Suprapubic skin (tissue), 4 donors: ENCODE results near the gene SPRTN. TPM values are rescaled to one million over a fixed set of nuclear protein-coding genes. Genes with fewer than 3 reads are reported as not detected.

Experiments
- DNase-seq, 2 donors: peaks; one replicate each; pipeline ENCODE4 v3.0.0-alpha.2; 2019; ENCODE audit warnings: low spot score in 2 of 2
- H3K27ac ChIP-seq: fragments of 200-600 bp; sonication (generic); one replicate; pipeline ENCODE4 v1.5.1; 2019
- H3K27me3 ChIP-seq: fragments of 200-600 bp; sonication (generic); one replicate; pipeline ENCODE4 v1.5.1; 2019
- H3K36me3 ChIP-seq: fragments of 200-600 bp; sonication (generic); one replicate; pipeline ENCODE4 v1.5.1; 2019
- H3K4me1 ChIP-seq: fragments of 200-600 bp; sonication (generic); one replicate; pipeline ENCODE4 v1.5.1; 2019
- H3K4me3 ChIP-seq: fragments of 200-600 bp; sonication (generic); one replicate; pipeline ENCODE4 v1.5.1; 2019; ENCODE audit warnings: mild to moderate bottlenecking
- H3K9me3 ChIP-seq: fragments of 200-600 bp; sonication (generic); one replicate; pipeline ENCODE4 v1.5.1; 2019
- CTCF ChIP-seq, 2 donors: fragments of 200-600 bp in 1 of 2; fragments of 450-650 bp in 1 of 2; sonication (generic) in 1 of 2; IDR thresholded peaks; one replicate each; pipeline ENCODE4 v1.5.1; 2016 to 2019; ENCODE audit warnings: antibody characterized with exemption in 2 of 2, mild to moderate bottlenecking in 1 of 2, moderate library complexity in 1 of 2
- EP300 ChIP-seq: sonication (generic); formaldehyde crosslinking; IDR thresholded peaks from one replicate; pipeline ENCODE4 v1.6.1; 2017; ENCODE audit warnings: antibody characterized with exemption
- POLR2A ChIP-seq, 2 donors: fragments of 450-650 bp; IDR thresholded peaks; one replicate each; pipeline ENCODE4 v1.6.1; 2017; ENCODE audit warnings: antibody characterized with exemption in 2 of 2, mild to moderate bottlenecking in 2 of 2, moderate library complexity in 2 of 2
- POLR2AphosphoS5 ChIP-seq, 3 donors: sonication (generic); formaldehyde crosslinking; IDR thresholded peaks; one replicate each; pipeline ENCODE4 v1.6.1; 2017; ENCODE audit warnings: antibody characterized with exemption in 3 of 3
- WGBS: methylation state at CpG from one replicate; pipeline ENCODE4 v1.1.5; 2018; 5-methylcytosine and 5-hydroxymethylcytosine counted together
- total RNA-seq, 4 donors: library from RNA; depleted of rRNA; stranded (reverse); fragments of >200 nt; gene quantifications; one replicate each; pipeline ENCODE4 v1.1.0, GENCODE V29; 2016

Gene SPRTN
- total RNA-seq, 4 donors from 2014 or later, result 18.6 to 28.4 (median 22.8) TPM

GRCh38 chr1:231381729-231382128 lies 43.6 kb downstream of the SPRTN start:
- Histone ChIP-seq H3K4me3 (no peak overlapping the region), H3K27me3 (no peaks in the 10 kb centered on the region), H3K9me3 (no peaks in the 10 kb centered on the region), H3K27ac (no peak overlapping the region), H3K4me1 (peaks cover 50% of the 10 kb centered on the region), H3K36me3 (no peaks in the 10 kb centered on the region)
- no peak for TF ChIP-seq POLR2A (IDR thresholded peaks at IDR 0.05)
- no peak for TF ChIP-seq EP300
- no peak for TF ChIP-seq CTCF (IDR thresholded peaks at IDR 0.05)
- TF ChIP-seq POLR2AphosphoS5 (IDR thresholded peaks at IDR 0.05), result no peak
- DNase-seq, result no peak
- 49% methylated on average over 2 of the region's 2 CpGs for WGBS

DNA sequence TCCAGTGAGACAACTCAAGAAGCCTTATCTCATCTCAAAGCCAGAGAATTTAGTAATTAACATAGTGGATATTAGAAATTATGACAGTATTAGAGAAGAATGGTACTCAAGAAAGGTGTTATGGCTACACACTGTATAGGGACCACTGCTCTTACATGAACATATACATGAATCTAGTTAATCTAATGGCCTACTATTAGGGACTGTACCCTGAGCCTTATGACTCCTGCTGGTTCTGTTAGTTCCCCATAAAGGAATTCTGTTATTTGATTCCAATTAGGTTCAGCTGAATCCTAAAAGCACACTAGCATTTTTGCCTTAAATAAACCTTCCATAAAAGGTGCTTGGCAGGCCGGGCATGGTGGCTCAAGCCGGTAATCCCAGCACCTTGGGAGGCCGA lies 44.3 kb downstream of the SPRTN start:
- Histone ChIP-seq H3K4me3 (no peak overlapping the region), H3K4me1 (peaks cover 43% of the 10 kb centered on the region), H3K9me3 (no peaks in the 10 kb centered on the region), H3K27me3 (no peaks in the 10 kb centered on the region), H3K36me3 (no peaks in the 10 kb centered on the region), H3K27ac (no peak overlapping the region)
- no peak for TF ChIP-seq CTCF (IDR thresholded peaks at IDR 0.05)
- TF ChIP-seq POLR2A (IDR thresholded peaks at IDR 0.05), result no peak
- no peak for TF ChIP-seq POLR2AphosphoS5 (IDR thresholded peaks at IDR 0.05)
- no peak for TF ChIP-seq EP300
- no peak for DNase-seq
- WGBS, result 100% methylated on average over 3 of the region's 3 CpGs

DNA sequence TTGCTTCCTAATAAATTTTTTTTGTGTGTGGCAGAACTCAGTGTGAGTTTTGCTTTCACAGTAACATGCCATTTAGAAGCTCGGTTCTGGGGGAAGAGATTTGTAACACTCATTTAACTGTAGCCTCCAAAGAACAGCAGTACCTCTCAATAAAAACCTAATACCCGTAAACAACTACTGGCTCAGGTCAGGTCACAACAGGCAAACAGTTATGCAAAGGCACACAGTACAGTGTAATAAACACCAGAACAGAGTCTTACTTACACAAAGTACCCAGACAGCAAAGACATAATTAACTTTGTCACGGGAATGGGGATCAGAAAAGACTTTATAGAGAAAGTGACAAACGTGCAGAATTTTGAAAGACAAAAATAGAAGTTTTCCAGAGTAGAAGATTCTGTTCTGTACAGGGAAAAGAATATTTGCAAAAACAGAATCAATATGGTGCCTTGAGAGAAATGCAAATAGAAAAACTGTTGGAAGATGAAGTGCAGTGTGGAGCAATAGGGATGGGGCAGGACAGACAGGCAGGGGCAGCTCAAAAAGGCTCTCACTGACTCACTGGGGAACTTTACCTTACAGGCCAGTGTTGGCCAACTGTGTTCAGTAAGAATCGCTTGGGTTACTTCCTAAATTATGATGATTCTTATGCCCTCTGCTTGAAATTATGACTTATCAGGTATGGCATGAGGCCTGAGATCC lies 45.2 kb downstream of the SPRTN start:
- Histone ChIP-seq H3K27ac (peak overlapping the region; percentile 51), H3K9me3 (no peaks in the 10 kb centered on the region), H3K27me3 (no peaks in the 10 kb centered on the region), H3K36me3 (no peaks in the 10 kb centered on the region), H3K4me3 (no peak overlapping the region), H3K4me1 (peaks cover 41% of the 10 kb centered on the region)
- DNase-seq, result no peak
- WGBS, result 45% methylated on average over 5 of the region's 5 CpGs
- TF ChIP-seq POLR2AphosphoS5 (IDR thresholded peaks at IDR 0.05) (no peak), CTCF (IDR thresholded peaks at IDR 0.05) (no peak), POLR2A (IDR thresholded peaks at IDR 0.05) (no peak), EP300 (no peak)

GRCh38 chr1:231384696-231385415 lies 46.8 kb downstream of the SPRTN start:
- no peaks in the 10 kb centered on the region for H3K27me3 ChIP-seq
- WGBS, result 91% methylated on average over 6 of the region's 6 CpGs
- no peak for DNase-seq
- TF ChIP-seq POLR2AphosphoS5 (IDR thresholded peaks at IDR 0.05) (no peak), CTCF (IDR thresholded peaks at IDR 0.05) (no peak), POLR2A (IDR thresholded peaks at IDR 0.05) (no peak), EP300 (no peak)
- H3K4me1 ChIP-seq, result peaks cover 44% of the 10 kb centered on the region
- H3K4me3 ChIP-seq, result no peak overlapping the region
- no peaks in the 10 kb centered on the region for H3K9me3 ChIP-seq
- no peak overlapping the region for H3K27ac ChIP-seq
- H3K36me3 ChIP-seq, result no peaks in the 10 kb centered on the region

DNA sequence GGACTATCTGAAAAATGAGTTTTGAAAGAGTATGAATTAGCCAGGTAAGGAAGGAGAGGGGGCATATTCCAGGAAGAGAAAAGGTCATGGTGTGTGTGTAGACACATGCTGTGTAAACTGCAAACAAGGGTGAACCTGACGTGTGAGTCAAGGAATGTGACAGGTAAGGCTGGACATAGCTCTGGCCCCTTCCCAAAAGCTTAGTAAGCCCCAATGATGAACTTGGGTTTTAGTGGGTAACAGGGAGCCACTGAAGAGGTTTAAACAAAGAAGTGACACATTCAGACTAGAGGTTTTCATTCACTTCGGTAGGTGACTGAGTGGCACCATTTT lies 47.3 kb downstream of the SPRTN start:
- H3K36me3 ChIP-seq, result no peaks in the 10 kb centered on the region
- H3K4me3 ChIP-seq, result no peak overlapping the region
- no peaks in the 10 kb centered on the region for H3K27me3 ChIP-seq
- H3K9me3 ChIP-seq, result no peaks in the 10 kb centered on the region
- 80% methylated on average over 2 of the region's 2 CpGs for WGBS
- no peak overlapping the region for H3K27ac ChIP-seq
- H3K4me1 ChIP-seq, result peaks cover 47% of the 10 kb centered on the region
- TF ChIP-seq POLR2A (IDR thresholded peaks at IDR 0.05), result no peak
- TF ChIP-seq CTCF (IDR thresholded peaks at IDR 0.05), result no peak
- no peak for TF ChIP-seq POLR2AphosphoS5 (IDR thresholded peaks at IDR 0.05)
- no peak for TF ChIP-seq EP300
- DNase-seq, result no peak
